Kasumi-1 (cell line): ENCODE data around the gene ERVMER34-1.
A peak's percentile ranks its signal among the peaks of the same experiment; 100 is the strongest.

Experiments
- DNase-seq, 2 experiments: peaks; one replicate each; lab custom pipeline; 2025; lab: John Stamatoyannopoulos, UW

Gene ERVMER34-1

DNA sequence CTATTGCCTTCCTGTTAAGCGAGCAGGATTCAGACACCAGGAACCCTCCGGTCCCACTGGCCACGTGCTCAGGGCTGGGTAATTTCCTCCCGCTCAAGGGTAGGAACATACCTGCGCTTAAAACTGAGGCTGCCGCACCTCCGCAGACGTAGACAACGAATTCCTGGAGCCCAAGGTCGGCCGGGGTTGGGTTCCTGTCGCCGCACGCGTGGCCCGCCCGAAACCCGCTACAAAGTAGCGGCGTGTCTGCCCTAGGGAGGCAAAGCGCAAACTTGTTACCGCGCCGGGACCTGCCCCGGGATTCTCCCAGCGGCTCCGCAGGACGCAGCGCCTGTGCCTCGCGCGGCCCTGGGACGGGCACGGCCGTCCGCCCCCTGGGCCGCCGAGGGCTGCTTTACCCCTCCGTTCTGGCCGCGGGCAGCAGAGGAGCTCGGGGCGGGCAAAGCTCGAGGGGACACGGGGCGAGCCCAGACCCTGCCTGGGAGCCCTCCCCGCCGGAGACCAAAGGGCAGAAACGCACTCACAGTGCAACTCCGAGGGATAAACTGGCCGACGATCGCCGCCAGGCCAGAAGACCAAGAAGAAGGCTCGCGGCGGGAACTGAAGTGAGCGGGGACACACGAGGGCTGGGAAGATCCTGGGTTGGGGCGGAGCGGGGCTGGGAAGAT lies at the start of gene ERVMER34-1:
Gene ERVMER34-1 (minus strand): TSS at position 607 of the 668 bp plus-strand sequence. CDS start 5,905 bp downstream, outside the sequence.
- no peak for DNase-seq

DNA sequence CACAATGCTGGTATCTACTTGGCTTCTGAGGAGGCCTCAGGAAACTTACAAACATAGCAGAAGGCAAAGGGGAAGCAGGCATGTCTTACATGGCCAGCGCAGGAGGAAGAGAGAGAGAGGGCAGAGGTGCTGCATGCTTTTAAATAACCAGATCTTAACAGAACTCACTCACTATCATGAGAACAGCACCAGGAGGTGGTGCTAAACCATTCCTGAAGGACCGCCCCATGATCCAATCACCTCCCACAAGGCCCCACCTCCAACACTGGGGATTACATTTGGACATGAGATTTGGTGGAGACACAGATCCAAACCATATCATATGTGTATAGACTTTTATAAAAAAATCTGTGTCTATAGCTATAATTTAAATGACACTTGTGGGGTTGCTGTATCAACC lies 48.6 kb upstream of the ERVMER34-1 start:
- DNase-seq, result no peak

DNA sequence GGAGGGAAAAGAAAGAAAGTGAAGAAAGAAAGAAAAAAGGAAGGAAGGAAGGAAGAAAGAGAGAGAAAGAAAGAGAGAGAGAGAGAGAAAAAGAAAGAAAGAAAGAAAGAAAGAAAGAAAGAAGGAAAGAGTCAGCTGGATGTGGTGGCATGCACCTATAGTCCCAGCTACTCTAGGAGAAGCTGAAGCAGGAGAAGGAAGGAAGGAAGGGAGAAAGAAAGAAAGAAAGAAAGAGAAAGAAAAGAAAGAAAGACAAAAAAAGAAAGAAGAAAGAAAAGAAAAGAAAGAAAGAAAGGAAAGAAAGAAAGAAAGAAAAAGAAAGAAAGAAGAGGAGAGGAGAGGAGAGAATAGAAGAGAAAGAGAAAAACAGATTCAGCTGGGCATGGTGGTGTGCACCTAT lies 44.3 kb upstream of the ERVMER34-1 start:
- no peak for DNase-seq

GRCh38 chr4:52791936-52792335 lies 40.7 kb upstream of the ERVMER34-1 start:
- DNase-seq, result no peak

- no peak for DNase-seq
These were observed 38.5 kb upstream of the ERVMER34-1 start for GRCh38 chr4:52789774-52790173.

DNA sequence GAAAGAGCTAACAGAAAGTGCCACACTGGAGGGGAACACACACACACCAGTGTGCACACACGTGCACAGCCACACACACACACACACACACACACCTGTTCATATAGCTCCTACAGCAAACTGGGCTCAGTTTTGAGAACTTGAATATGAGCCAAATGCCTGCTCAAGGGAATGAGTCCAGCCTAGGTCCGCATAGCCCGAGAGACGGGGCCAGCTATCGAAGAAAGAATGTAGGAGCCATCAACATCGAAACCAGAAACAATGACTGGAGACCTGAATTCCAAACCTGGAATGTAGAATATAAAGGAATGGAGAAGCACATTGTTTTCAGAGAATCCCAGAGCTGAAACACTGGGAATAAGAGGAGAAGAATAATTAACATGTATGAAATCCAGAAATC lies 37.6 kb upstream of the ERVMER34-1 start:
- DNase-seq, result no peak

- DNase-seq, result no peak
These were observed 31.8 kb upstream of the ERVMER34-1 start for GRCh38 chr4:52783069-52783468.

- DNase-seq, result no peak
These were observed 29.6 kb upstream of the ERVMER34-1 start for GRCh38 chr4:52780617-52781354.

DNA sequence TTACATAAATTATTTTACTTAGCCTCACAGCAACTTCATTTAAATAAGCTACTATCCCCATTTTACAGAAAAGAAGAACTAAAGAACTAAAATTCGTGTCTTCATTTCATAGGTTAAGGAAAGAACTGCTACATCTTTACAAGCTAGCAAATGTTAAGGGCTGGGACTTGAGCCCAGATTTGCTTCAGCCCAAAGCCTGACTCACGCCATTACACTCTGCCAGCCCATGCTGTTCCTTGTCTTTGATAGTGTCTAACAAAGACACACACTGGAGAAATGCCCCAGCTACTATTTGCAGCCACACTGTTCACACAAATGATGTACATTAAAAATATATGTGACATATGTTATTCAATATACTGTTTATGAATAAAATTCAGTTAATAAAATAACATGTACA lies 29.0 kb upstream of the ERVMER34-1 start:
- DNase-seq, result no peak

DNA sequence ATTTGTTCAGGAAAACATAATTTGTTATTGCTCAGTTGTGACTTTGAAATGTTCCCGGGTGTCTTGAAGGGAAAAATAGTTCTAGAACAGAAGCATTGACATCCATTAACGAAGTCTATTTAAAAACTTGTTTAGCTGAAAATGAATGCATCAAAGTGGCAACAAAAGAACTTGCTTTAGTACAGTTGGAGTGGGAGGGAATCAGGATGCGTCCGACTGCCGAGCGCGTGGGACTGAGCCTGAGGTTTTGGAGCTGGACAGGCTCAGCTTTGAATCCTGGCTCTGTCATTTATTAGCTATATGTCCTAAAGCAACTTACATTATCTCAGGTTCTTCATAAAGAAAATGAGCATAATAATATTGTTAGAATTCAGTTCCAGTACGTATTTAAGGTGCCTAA lies 9.0 kb upstream of the ERVMER34-1 start:
- DNase-seq, result no peak

- no peak for DNase-seq
These were observed 4.2 kb upstream of the ERVMER34-1 start for GRCh38 chr4:52755426-52755825.

GRCh38 chr4:52752936-52753335 lies 1.7 kb upstream of the ERVMER34-1 start:
- DNase-seq, result no peak

- DNase-seq, result no peak
These were observed 274 bp upstream of the ERVMER34-1 start for GRCh38 chr4:52751487-52751911.

- DNase-seq, result no peak
These were observed 1.0 kb downstream of the ERVMER34-1 start for GRCh38 chr4:52750213-52750612.

GRCh38 chr4:52748432-52748831 lies 2.8 kb downstream of the ERVMER34-1 start:
- DNase-seq, result no peak

DNA sequence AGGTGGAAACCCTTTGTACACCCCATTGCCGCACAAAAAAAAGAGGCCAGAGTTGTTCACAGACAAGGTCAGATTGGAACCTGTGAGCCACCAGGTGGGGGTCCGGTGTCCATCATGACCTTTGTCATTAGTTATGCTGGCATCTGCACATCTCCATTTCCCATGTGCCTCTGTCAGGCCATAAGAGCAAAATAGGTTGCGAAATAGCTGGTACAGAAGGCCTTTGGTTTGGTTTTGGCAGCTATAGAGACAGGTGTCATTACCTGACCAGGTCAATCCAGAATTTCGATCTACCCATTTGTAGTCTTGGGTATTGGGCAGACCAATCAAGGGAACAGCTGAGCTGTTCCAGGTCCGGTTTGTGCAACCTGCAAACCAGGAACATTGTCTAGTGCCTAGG lies 6.6 kb downstream of the ERVMER34-1 start:
- no peak for DNase-seq

DNA sequence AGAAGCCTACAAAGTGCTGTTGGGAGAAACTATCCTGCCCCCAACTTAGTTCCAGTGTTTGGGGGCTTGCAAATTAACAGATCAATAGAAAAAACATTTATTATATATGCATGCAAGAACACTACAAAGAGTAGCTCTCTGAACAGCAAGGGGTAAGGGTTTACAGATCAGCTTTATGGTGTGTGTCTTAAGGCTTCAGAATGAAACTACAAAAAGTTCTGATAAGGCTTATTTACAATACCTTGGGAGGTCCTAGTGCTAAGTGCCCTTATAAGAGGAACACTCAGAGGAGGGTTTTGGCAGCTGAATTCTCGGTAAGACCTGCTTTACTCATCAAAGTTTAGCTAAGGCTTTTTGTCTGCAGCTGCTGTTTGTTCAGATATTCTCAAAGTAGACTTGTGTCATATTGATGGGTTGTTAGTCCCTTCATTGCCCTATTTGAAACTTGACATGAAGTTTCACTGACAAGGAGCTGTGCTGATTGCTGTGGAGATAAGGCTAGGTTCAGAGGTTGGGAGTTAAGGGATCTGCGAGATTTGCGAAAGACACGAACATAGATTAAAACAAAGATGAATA lies 7.7 kb downstream of the ERVMER34-1 start:
- no peak for DNase-seq

DNA sequence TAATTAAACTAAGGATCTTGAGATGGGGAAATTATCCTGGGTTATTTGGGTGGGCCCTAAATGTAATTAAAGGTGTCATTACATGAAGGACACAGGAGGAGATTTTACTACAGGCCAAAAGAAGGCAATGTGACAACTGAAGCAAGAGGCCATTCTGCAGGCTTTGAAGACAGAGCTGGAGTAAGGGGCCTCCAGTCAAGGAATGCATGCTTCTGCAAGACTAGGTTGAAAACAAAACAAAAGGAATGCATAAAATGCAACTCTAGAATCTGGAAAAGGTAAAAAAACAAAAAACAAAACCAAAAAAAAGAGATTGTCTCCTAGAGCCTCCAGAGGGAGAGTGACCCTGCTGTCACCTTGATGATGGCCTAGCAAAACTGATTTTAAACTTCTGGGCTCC lies 21.6 kb downstream of the ERVMER34-1 start:
- DNase-seq, result no peak

DNA sequence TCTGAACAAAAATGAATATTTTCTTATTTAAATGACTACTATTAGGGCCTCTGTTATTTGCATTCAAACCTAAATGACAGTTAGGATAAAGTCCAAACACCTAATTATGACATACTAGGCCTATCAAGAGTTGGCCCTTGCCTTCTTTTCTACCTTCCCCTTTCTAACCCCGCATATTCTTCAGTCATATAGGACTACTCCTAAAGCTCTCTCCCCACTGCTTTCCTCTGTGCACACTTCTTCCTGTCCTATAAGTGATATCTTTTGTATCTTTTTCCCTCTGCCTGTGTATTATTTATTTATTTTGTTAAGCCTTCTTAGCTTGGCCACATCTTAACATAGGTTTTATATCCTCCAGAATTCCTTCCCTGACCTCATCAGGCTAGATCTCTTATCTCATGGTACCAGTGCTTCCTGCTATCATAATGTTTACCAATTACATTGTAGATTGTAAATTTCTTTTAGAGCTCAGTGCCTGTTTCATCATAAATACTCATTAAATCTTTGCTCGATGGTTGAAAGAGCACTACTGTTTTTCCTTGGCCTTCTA lies 22.5 kb downstream of the ERVMER34-1 start:
- DNase-seq, result peak in 1 of 2 experiments; percentile 43

GRCh38 chr4:52726826-52727580 lies 24.2 kb downstream of the ERVMER34-1 start:
- DNase-seq, result no peak

DNA sequence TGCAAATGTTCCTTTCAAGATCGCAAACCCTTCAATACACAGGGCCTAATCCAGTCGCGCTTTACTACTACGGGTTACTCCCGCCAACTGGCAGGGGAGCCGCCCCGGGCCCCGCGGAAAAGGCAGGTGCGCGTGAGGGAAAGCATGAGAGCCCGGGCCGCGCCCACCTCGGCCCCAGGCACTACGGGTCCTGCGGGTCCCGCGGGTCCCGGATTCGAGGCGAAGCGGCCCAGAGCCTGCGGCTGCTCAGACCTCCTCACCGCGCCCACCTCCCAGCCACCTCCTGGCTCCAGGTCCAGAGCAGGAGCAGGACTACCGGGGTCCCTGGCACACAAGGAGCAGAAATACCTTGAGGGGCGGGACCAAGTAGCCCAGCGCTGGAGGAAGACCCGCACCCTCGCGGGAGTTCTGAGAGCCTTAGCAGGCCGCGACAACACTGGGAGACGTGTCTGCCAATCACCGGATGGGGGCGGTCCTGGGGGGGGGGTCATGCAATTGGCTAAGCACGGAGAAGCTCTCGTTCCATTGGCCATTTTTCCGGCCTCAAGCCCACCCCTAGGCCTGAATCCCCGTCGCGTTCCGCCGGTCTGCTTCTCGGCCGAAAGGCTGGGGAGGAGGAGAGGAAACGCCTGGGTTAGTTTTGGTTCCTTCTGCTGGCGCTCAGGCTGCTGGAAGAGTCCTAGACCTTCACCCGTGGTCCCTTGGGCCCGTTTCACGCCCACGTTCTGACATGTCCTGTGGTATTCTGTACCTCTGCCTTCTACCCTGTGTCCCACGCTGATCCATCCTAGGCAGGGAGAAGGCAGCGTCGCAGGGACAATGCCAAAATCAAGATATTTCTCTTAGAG lies 29.0 kb downstream of the ERVMER34-1 start:
- peak; percentile 100 for DNase-seq
